ENCODE measurements around the gene UST. TPM values are rescaled to one million over a fixed set of nuclear protein-coding genes. Genes with fewer than 3 reads are reported as not detected.
A peak's percentile ranks its signal among the peaks of the same experiment; 100 is the strongest.
"Not testable (repeated sequence)": the region's sequence is repeated elsewhere in the genome, so short reads cannot be mapped to it uniquely, and the experiment has no call there.

UST gene
- total RNA-seq, 2 donors from 2014 or later = 15.3 to 16.3 TPM

- no peak overlapping the region for H3K4me3 Mint-ChIP-seq
- peaks cover 7% of the 10 kb centered on the region for H3K9me3 ChIP-seq (ENCODE audit: control insufficient read depth, low read length)
- H3K36me3 Mint-ChIP-seq (ENCODE audit: low read depth) = no peaks in the 10 kb centered on the region
- no peak overlapping the region for H3K27ac ChIP-seq (ENCODE audit: low read depth, low read length)
- no peak for TF ChIP-seq CTCF (conservative IDR thresholded peaks at IDR 0.05)
- H3K4me1 Mint-ChIP-seq = no peaks in the 10 kb centered on the region
- no peak overlapping the region for H3K9ac ChIP-seq (ENCODE audit: extremely low read depth, low read length, poor library complexity, severe bottlenecking)
- no peaks in the 10 kb centered on the region for H3K4me1 ChIP-seq (ENCODE audit: control insufficient read depth, insufficient read depth, low read length)
- H3K27me3 Mint-ChIP-seq (ENCODE audit: insufficient read depth) = no peaks in the 10 kb centered on the region
- H3K4me3 ChIP-seq (ENCODE audit: low read length) = no peak overlapping the region
- H3K27ac Mint-ChIP-seq = no peak overlapping the region
- DNase-seq = no peak
- H3K9me3 Mint-ChIP-seq = peaks cover 15% of the 10 kb centered on the region
- H3K27me3 ChIP-seq (ENCODE audit: control insufficient read depth, insufficient read depth, low read length, poor library complexity, severe bottlenecking) = no peaks in the 10 kb centered on the region
- no peaks in the 10 kb centered on the region for H3K36me3 ChIP-seq (ENCODE audit: control insufficient read depth, insufficient read depth, low read length)
Measured at GRCh38 chr6:149102324-149102723, 355.5 kb downstream of the UST start.

- DNase-seq; H3K27ac Mint-ChIP-seq; H3K9me3 Mint-ChIP-seq; H3K4me1 Mint-ChIP-seq; H3K27me3 ChIP-seq (ENCODE audit: control insufficient read depth, insufficient read depth, low read length, poor library complexity, severe bottlenecking); H3K4me3 ChIP-seq (ENCODE audit: low read length); H3K9me3 ChIP-seq (ENCODE audit: control insufficient read depth, low read length); H3K4me3 Mint-ChIP-seq; H3K36me3 ChIP-seq (ENCODE audit: control insufficient read depth, insufficient read depth, low read length); H3K27me3 Mint-ChIP-seq (ENCODE audit: insufficient read depth); H3K4me1 ChIP-seq (ENCODE audit: control insufficient read depth, insufficient read depth, low read length); H3K36me3 Mint-ChIP-seq (ENCODE audit: low read depth); H3K27ac ChIP-seq (ENCODE audit: low read depth, low read length); H3K9ac ChIP-seq (ENCODE audit: extremely low read depth, low read length, poor library complexity, severe bottlenecking): not testable (repeated sequence)
- 99 to 100% methylated on average over 2 to 3 of the region's 3 CpGs for WGBS, 2 experiments (ENCODE audit: insufficient coverage in 1 of 2, insufficient read length in 1 of 2)
Measured at GRCh38 chr6:149103950-149104349, 357.1 kb downstream of the UST start.

- TF ChIP-seq CTCF (conservative IDR thresholded peaks at IDR 0.05) = no peak
- H3K9ac ChIP-seq (ENCODE audit: extremely low read depth, low read length, poor library complexity, severe bottlenecking) = no peak overlapping the region
- 81 to 84% methylated on average over 5 of the region's 5 CpGs for WGBS, 2 experiments (ENCODE audit: insufficient coverage in 1 of 2, insufficient read length in 1 of 2)
- no peaks in the 10 kb centered on the region for H3K4me1 Mint-ChIP-seq
- peaks cover 2% of the 10 kb centered on the region for H3K27me3 Mint-ChIP-seq (ENCODE audit: insufficient read depth)
- H3K4me3 ChIP-seq (ENCODE audit: low read length) = no peak overlapping the region
- H3K9me3 Mint-ChIP-seq = no peaks in the 10 kb centered on the region
- no peaks in the 10 kb centered on the region for H3K27me3 ChIP-seq (ENCODE audit: control insufficient read depth, insufficient read depth, low read length, poor library complexity, severe bottlenecking)
- H3K4me1 ChIP-seq (ENCODE audit: control insufficient read depth, insufficient read depth, low read length) = no peaks in the 10 kb centered on the region
- no peak overlapping the region for H3K4me3 Mint-ChIP-seq
- H3K9me3 ChIP-seq (ENCODE audit: control insufficient read depth, low read length) = no peaks in the 10 kb centered on the region
- no peaks in the 10 kb centered on the region for H3K36me3 Mint-ChIP-seq (ENCODE audit: low read depth)
- no peaks in the 10 kb centered on the region for H3K36me3 ChIP-seq (ENCODE audit: control insufficient read depth, insufficient read depth, low read length)
- H3K27ac Mint-ChIP-seq = no peak overlapping the region
- H3K27ac ChIP-seq (ENCODE audit: low read depth, low read length) = no peak overlapping the region
- DNase-seq = no peak
Measured at GRCh38 chr6:149107520-149107919, 360.7 kb downstream of the UST start.

GRCh38 chr6:149108038-149108748 lies 361.4 kb downstream of the UST start:
- DNase-seq = no peak
- Histone ChIP-seq H3K36me3 (ENCODE audit: control insufficient read depth, insufficient read depth, low read length) (no peaks in the 10 kb centered on the region), H3K27me3 (ENCODE audit: control insufficient read depth, insufficient read depth, low read length, poor library complexity, severe bottlenecking) (no peaks in the 10 kb centered on the region), H3K4me1 (ENCODE audit: control insufficient read depth, insufficient read depth, low read length) (no peaks in the 10 kb centered on the region), H3K9ac (ENCODE audit: extremely low read depth, low read length, poor library complexity, severe bottlenecking) (no peak overlapping the region), H3K4me3 (ENCODE audit: low read length) (no peak overlapping the region), H3K9me3 (ENCODE audit: control insufficient read depth, low read length) (no peaks in the 10 kb centered on the region), H3K27ac (ENCODE audit: low read depth, low read length) (peak overlapping the region; percentile 67)
- Mint-ChIP-seq H3K4me1 (no peaks in the 10 kb centered on the region), H3K4me3 (no peak overlapping the region), H3K36me3 (ENCODE audit: low read depth) (no peaks in the 10 kb centered on the region), H3K9me3 (peaks cover 6% of the 10 kb centered on the region), H3K27ac (no peak overlapping the region), H3K27me3 (ENCODE audit: insufficient read depth) (peaks cover 4% of the 10 kb centered on the region)
- TF ChIP-seq CTCF (conservative IDR thresholded peaks at IDR 0.05) = no peak
- WGBS, 2 experiments (ENCODE audit: insufficient coverage in 1 of 2, insufficient read length in 1 of 2) = 92 to 100% methylated on average over 2 to 5 of the region's 5 CpGs
